Gastroesophageal sphincter (tissue), 3 donors: ENCODE measurements around the gene ATAD3A.

ENCODE experiments used
- CTCF ChIP-seq, 4 experiments: fragments of 200-600 bp in 2 of 4; fragments of 450-650 bp in 2 of 4; sonication (generic) in 1 of 4; IDR thresholded peaks; one replicate each; pipeline ENCODE4 v1.5.1; 2017 to 2019; ENCODE audit warnings: antibody characterized with exemption in 4 of 4, mild to moderate bottlenecking in 2 of 4, moderate library complexity in 2 of 4
- EP300 ChIP-seq: sonication (generic); formaldehyde crosslinking; IDR thresholded peaks from one replicate; pipeline ENCODE4 v1.6.1; 2017; ENCODE audit warnings: antibody characterized with exemption, mild to moderate bottlenecking
- POLR2A ChIP-seq, 2 donors: fragments of 450-650 bp; IDR thresholded peaks; one replicate each; pipeline ENCODE4 v1.6.1; 2017; ENCODE audit warnings: antibody characterized with exemption in 2 of 2, mild to moderate bottlenecking in 2 of 2, moderate library complexity in 1 of 2
- POLR2AphosphoS5 ChIP-seq: sonication (generic); formaldehyde crosslinking; IDR thresholded peaks from one replicate; pipeline ENCODE4 v1.6.1; 2017; ENCODE audit warnings: antibody characterized with exemption

DNA sequence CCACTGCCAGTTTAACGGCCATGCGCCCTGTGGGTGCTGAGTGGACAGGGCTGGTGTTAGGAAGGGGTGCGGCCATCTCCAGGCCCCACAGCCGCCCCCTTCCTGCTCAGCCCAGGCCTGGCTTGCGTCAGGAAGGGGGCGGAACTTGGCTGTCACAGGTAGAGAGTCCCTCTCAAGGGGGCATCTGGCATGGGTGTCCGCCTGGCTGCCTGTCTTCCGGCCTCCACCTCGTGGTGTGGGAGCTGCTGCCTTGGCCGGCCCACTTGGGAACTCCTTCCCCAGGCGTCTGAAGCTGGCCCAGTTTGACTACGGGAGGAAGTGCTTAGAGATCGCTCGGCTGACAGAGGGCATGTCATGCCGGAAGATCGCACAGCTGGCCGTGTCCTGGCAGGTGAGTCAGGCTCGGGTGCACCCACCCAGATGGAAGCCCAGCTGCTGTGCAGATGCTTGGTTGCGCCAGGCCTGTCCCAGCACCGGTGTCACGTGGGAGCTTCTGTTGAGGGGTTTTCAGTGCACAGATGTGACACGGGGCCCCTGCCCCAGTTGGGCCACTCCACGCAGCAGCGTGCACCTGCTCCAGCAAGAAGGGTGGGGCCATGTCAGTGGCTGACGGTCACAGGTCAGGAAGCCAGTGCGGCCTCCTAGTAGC lies 49.5 kb upstream of the ATAD3A start:
- TF ChIP-seq EP300 (no peak), CTCF (IDR thresholded peaks at IDR 0.05) (no peak), POLR2AphosphoS5 (no peak), POLR2A (IDR thresholded peaks at IDR 0.05) (no peak)
